Loucy (cell line): Measurements from ENCODE around the gene ASXL1.

Experiments
- H2AFZ ChIP-seq: fragments of 200-600 bp; sonication (generic); 2 replicates; pipeline ENCODE4 v1.6.0; 2016; ENCODE audit warnings: antibody characterized with exemption, mild to moderate bottlenecking, low read length, moderate library complexity
- H3F3A ChIP-seq: fragments of 200-600 bp; 2 replicates; pipeline ENCODE4 v1.6.0; 2016; ENCODE audit warnings: antibody characterized with exemption, low read depth, mild to moderate bottlenecking
- H3K27me3 ChIP-seq: fragments of 200-600 bp; sonication (generic); 2 replicates; pipeline ENCODE4 v1.6.1; 2014; ENCODE audit warnings: low read length, mild to moderate bottlenecking; ENCODE audit not compliant: insufficient read depth, poor library complexity, severe bottlenecking
- H3K36me3 ChIP-seq: fragments of 200-600 bp; sonication (generic); 2 replicates; pipeline ENCODE4 v1.6.1; 2016; ENCODE audit warnings: low read length; ENCODE audit not compliant: insufficient read depth
- H3K4me1 ChIP-seq: fragments of 200-600 bp; sonication (generic); 2 replicates; pipeline ENCODE4 v1.5.1; 2014; ENCODE audit warnings: low read length, mild to moderate bottlenecking; ENCODE audit not compliant: insufficient read depth, poor library complexity, severe bottlenecking
- H3K4me2 ChIP-seq: fragments of 200-600 bp; sonication (generic); 2 replicates; pipeline ENCODE4 v1.6.0; 2014; ENCODE audit warnings: antibody characterized with exemption, low read length, low read depth, mild to moderate bottlenecking; ENCODE audit not compliant: poor library complexity, severe bottlenecking
- H3K4me3 ChIP-seq: fragments of 200-600 bp; sonication (generic); 2 replicates; pipeline ENCODE4 v1.5.1; 2014; ENCODE audit warnings: low read length, mild to moderate bottlenecking, mixed read lengths; ENCODE audit not compliant: poor library complexity, severe bottlenecking
- H3K79me2 ChIP-seq: fragments of 200-600 bp; sonication (generic); 2 replicates; pipeline ENCODE4 v1.6.1; 2014; ENCODE audit warnings: low read length; ENCODE audit not compliant: insufficient read depth
- H3K9ac ChIP-seq: fragments of 200-600 bp; sonication (generic); 2 replicates; pipeline ENCODE4 v1.6.0; 2014; ENCODE audit warnings: mild to moderate bottlenecking, low read depth, low read length, moderate library complexity; ENCODE audit not compliant: poor library complexity, severe bottlenecking
- H3K9me2 ChIP-seq: fragments of 200-600 bp; sonication (generic); replicated peaks from 2 replicates; pipeline ENCODE4 v1.6.1; 2016; ENCODE audit warnings: low read depth, low read length, mixed read lengths
- H3K9me3 ChIP-seq: fragments of 200-600 bp; sonication (generic); 2 replicates; pipeline ENCODE4 v1.6.1; 2014; ENCODE audit warnings: mild to moderate bottlenecking, antibody characterized with exemption, low read length, low read depth; ENCODE audit not compliant: insufficient read depth
- H4K20me1 ChIP-seq: fragments of 200-600 bp; sonication (generic); 2 replicates; pipeline ENCODE4 v1.6.0; 2014; ENCODE audit warnings: antibody characterized with exemption, low read length, mild to moderate bottlenecking; ENCODE audit not compliant: insufficient read depth, poor library complexity, severe bottlenecking
- EZH2phosphoT487 ChIP-seq: fragments of 200-600 bp; IDR thresholded peaks from 2 replicates; pipeline ENCODE4 v1.6.1; 2018; ENCODE audit warnings: antibody characterized with exemption, mild to moderate bottlenecking, moderate library complexity, borderline replicate concordance
- TF ChIP-seq, protein P1 (sequence below): fragments of 200-600 bp; sonication (generic); conservative IDR thresholded peaks from 2 replicates; pipeline ENCODE4 v1.5.1; 2014; ENCODE audit warnings: mild to moderate bottlenecking, antibody characterized with exemption, low read length

Gene ASXL1

GRCh38 chr20:32472581-32473207, 114.6 kb downstream of the ASXL1 start:
- Histone ChIP-seq H2AFZ (no peak overlapping the region), H3K79me2 (peaks cover 100% of the 10 kb centered on the region), H3K4me2 (no peak overlapping the region), H3K4me3 (no peak overlapping the region), H3K36me3 (peaks cover 68% of the 10 kb centered on the region; the same call in 1 of the 2 replicates), H3K9ac (no peak overlapping the region), H4K20me1 (peaks cover 92% of the 10 kb centered on the region), H3K9me2 (no peaks in the 10 kb centered on the region), H3F3A (no peaks in the 10 kb centered on the region), H3K27me3 (no peaks in the 10 kb centered on the region), H3K9me3 (no peaks in the 10 kb centered on the region), H3K4me1 (peaks cover 13% of the 10 kb centered on the region)
- TF ChIP-seq, protein P1, sequence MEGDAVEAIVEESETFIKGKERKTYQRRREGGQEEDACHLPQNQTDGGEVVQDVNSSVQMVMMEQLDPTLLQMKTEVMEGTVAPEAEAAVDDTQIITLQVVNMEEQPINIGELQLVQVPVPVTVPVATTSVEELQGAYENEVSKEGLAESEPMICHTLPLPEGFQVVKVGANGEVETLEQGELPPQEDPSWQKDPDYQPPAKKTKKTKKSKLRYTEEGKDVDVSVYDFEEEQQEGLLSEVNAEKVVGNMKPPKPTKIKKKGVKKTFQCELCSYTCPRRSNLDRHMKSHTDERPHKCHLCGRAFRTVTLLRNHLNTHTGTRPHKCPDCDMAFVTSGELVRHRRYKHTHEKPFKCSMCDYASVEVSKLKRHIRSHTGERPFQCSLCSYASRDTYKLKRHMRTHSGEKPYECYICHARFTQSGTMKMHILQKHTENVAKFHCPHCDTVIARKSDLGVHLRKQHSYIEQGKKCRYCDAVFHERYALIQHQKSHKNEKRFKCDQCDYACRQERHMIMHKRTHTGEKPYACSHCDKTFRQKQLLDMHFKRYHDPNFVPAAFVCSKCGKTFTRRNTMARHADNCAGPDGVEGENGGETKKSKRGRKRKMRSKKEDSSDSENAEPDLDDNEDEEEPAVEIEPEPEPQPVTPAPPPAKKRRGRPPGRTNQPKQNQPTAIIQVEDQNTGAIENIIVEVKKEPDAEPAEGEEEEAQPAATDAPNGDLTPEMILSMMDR: no peak
- no peak for TF ChIP-seq EZH2phosphoT487

GRCh38 chr20:32473231-32474008, 115.3 kb downstream of the ASXL1 start:
- H2AFZ ChIP-seq: no peak overlapping the region
- peaks cover 100% of the 10 kb centered on the region for H3K79me2 ChIP-seq
- H3K4me1 ChIP-seq: peaks cover 18% of the 10 kb centered on the region
- H4K20me1 ChIP-seq: peaks cover 92% of the 10 kb centered on the region
- no peaks in the 10 kb centered on the region for H3K9me3 ChIP-seq
- H3K4me3 ChIP-seq: no peak overlapping the region
- no peaks in the 10 kb centered on the region for H3K27me3 ChIP-seq
- no peak overlapping the region for H3K9ac ChIP-seq
- H3K4me2 ChIP-seq: no peak overlapping the region
- peaks cover 62% of the 10 kb centered on the region; the same call in 1 of the 2 replicates for H3K36me3 ChIP-seq
- no peaks in the 10 kb centered on the region for H3F3A ChIP-seq
- H3K9me2 ChIP-seq: no peaks in the 10 kb centered on the region
- no peak for TF ChIP-seq EZH2phosphoT487
- TF ChIP-seq, protein P1: no peak

GRCh38 chr20:32474009-32474716, 116.0 kb downstream of the ASXL1 start:
- peaks cover 100% of the 10 kb centered on the region for H3K79me2 ChIP-seq
- H3K9ac ChIP-seq: no peak overlapping the region
- no peaks in the 10 kb centered on the region for H3K9me2 ChIP-seq
- H3K27me3 ChIP-seq: no peaks in the 10 kb centered on the region
- H3K4me1 ChIP-seq: peaks cover 26% of the 10 kb centered on the region
- no peaks in the 10 kb centered on the region for H3F3A ChIP-seq
- H4K20me1 ChIP-seq: peaks cover 95% of the 10 kb centered on the region
- no peak overlapping the region for H3K4me3 ChIP-seq
- H3K9me3 ChIP-seq: no peaks in the 10 kb centered on the region
- TF ChIP-seq, protein P1: no peak
- TF ChIP-seq EZH2phosphoT487: no peak
- no peak overlapping the region for H2AFZ ChIP-seq
- H3K36me3 ChIP-seq: peaks cover 58% of the 10 kb centered on the region; the same call in 1 of the 2 replicates
- H3K4me2 ChIP-seq: no peak overlapping the region
